Activated CD4-positive, alpha-beta T cell treated with anti-CD3 and anti-CD28 coated beads for 24 hours (primary cell): ENCODE measurements around the gene RPS6KC1.
"Not testable (repeated sequence)": the region's sequence is repeated elsewhere in the genome, so short reads cannot be mapped to it uniquely, and the experiment has no call there.

Source experiments
- DNase-seq, 2 donors: peaks; one replicate each; pipeline ENCODE4 v3.0.0-alpha.2; 2020; ENCODE audit warnings: low read depth in 2 of 2

RPS6KC1 gene

GRCh38 chr1:213106298-213106697, 55.3 kb downstream of the RPS6KC1 start:
- DNase-seq, result no peak

GRCh38 chr1:213107613-213108012, 56.6 kb downstream of the RPS6KC1 start:
- DNase-seq, result no peak

GRCh38 chr1:213110349-213111300, 59.6 kb downstream of the RPS6KC1 start:
- no peak for DNase-seq

GRCh38 chr1:213111502-213111901, 60.5 kb downstream of the RPS6KC1 start:
- DNase-seq, result no peak

GRCh38 chr1:213112723-213113122, 61.7 kb downstream of the RPS6KC1 start:
- DNase-seq, result not testable (repeated sequence)

GRCh38 chr1:213117699-213118180, 66.7 kb downstream of the RPS6KC1 start:
- not testable (repeated sequence) for DNase-seq

GRCh38 chr1:213119794-213120193, 68.8 kb downstream of the RPS6KC1 start:
- DNase-seq, result no peak

GRCh38 chr1:213120386-213120785, 69.3 kb downstream of the RPS6KC1 start:
- no peak for DNase-seq

- DNase-seq, result no peak
Measured at GRCh38 chr1:213120961-213121360, 69.9 kb downstream of the RPS6KC1 start.

GRCh38 chr1:213122514-213122929, 71.5 kb downstream of the RPS6KC1 start:
- no peak for DNase-seq

- DNase-seq, result no peak
Measured at GRCh38 chr1:213123087-213123486, 72.0 kb downstream of the RPS6KC1 start.

GRCh38 chr1:213123536-213123935, 72.5 kb downstream of the RPS6KC1 start:
- DNase-seq, result no peak

GRCh38 chr1:213124590-213124989, 73.5 kb downstream of the RPS6KC1 start:
- DNase-seq, result no peak

- DNase-seq, result no peak
Measured at GRCh38 chr1:213125643-213126042, 74.6 kb downstream of the RPS6KC1 start.

- no peak for DNase-seq
Measured at GRCh38 chr1:213127074-213127473, 76.0 kb downstream of the RPS6KC1 start.

GRCh38 chr1:213131851-213132655, 81.0 kb downstream of the RPS6KC1 start:
- DNase-seq, result no peak

GRCh38 chr1:213135572-213135971, 84.5 kb downstream of the RPS6KC1 start:
- no peak for DNase-seq

GRCh38 chr1:213136190-213136917, 85.3 kb downstream of the RPS6KC1 start:
- DNase-seq, result no peak

- DNase-seq, result no peak
Measured at GRCh38 chr1:213138391-213138790, 87.3 kb downstream of the RPS6KC1 start.

GRCh38 chr1:213138892-213139291, 87.9 kb downstream of the RPS6KC1 start:
- DNase-seq, result no peak

GRCh38 chr1:213148905-213149304, 97.9 kb downstream of the RPS6KC1 start:
- no peak for DNase-seq

GRCh38 chr1:213150090-213150489, 99.0 kb downstream of the RPS6KC1 start:
- DNase-seq, result not testable (repeated sequence)
